ENCODE results near the gene PLXNB3. TPM values are rescaled to one million over a fixed set of nuclear protein-coding genes. Genes with fewer than 3 reads are reported as not detected.

Gene PLXNB3
- total and polyA plus RNA-seq, 2 of the 13 experiments (the other 11 are each of a cell fraction or from before 2014, with no cell fraction given) = 3.0 to 6.9 TPM

DNA sequence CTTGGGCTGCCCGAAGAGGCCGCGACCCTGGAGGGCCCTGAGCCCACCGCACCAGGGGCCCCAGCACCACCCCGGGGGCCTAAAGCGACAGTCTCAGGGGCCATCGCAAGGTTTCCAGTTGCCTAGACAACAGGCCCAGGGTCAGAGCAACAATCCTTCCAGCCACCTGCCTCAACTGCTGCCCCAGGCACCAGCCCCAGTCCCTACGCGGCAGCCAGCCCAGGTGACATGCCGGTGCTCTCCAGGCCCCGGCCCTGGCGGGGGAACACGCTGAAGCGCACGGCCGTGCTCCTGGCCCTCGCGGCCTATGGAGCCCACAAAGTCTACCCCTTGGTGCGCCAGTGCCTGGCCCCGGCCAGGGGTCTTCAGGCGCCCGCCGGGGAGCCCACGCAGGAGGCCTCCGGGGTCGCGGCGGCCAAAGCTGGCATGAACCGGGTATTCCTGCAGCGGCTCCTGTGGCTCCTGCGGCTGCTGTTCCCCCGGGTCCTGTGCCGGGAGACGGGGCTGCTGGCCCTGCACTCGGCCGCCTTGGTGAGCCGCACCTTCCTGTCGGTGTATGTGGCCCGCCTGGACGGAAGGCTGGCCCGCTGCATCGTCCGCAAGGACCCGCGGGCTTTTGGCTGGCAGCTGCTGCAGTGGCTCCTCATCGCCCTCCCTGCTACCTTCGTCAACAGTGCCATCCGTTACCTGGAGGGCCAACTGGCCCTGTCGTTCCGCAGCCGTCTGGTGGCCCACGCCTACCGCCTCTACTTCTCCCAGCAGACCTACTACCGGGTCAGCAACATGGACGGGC is 38.8 kb upstream of the PLXNB3 start:
- FAIRE-seq (no peak), DNase-seq (ENCODE audit: low spot score) (no peak), ATAC-seq (peak; percentile 2)
- Histone ChIP-seq H3K9ac (ENCODE audit: insufficient read depth, low read depth, low read length) (peak overlapping the region; percentile 85), H3K27ac (ENCODE audit: extremely low read length, insufficient read depth, low read length) (peak overlapping the region; percentile 92), H3K36me3 (replicated peaks in 1 of 2; ENCODE audit: control insufficient read depth in 1 of 2, insufficient read depth in 2 of 2, low read length in 2 of 2) (peaks cover 2 to 10% of the 10 kb centered on the region in 2 experiments; a peak in 2 of 5 replicates), H3K4me1 (ENCODE audit: insufficient read depth, low read length) (peaks cover 49% of the 10 kb centered on the region), H3K4me2 (ENCODE audit: low read depth, low read length) (peak overlapping the region; percentile 84), H3K79me2 (ENCODE audit: insufficient read depth, low read length) (peaks cover 47% of the 10 kb centered on the region), H3K9me3 (ENCODE audit: low read length) (no peaks in the 10 kb centered on the region), H4K20me1 (ENCODE audit: insufficient read depth, low read length) (peaks cover 37% of the 10 kb centered on the region; the same call in 1 of the 2 replicates), H3K4me3 (replicated peaks in 1 of 3; ENCODE audit: insufficient read depth in 1 of 3, low read depth in 2 of 3, low read length in 3 of 3) (peak overlapping the region; percentile 60 to 79 (median 79)), H2AFZ (ENCODE audit: low read length) (no peak overlapping the region), H3K27me3 (ENCODE audit: control insufficient read depth in 1 of 2, insufficient read depth in 2 of 2, low read length in 2 of 2) (no peaks in the 10 kb centered on the region)
- intact Hi-C loops (cut with micrococcal nuclease; ENCODE audit: unreplicated experiment) = no loop called here
- ChIA-PET POLR2A (interaction anchor here (3.8 kb wide), 1 partner anchor 38 kb away, joined by 15 read pairs; the partner anchor contains the start of gene PLXNB3), CTCF (ENCODE audit: low intra/inter-chr PET ratio, low total read pairs) (no interaction called here)
- WGBS (ENCODE audit: low lambda C conversion rate) = no CpG with 5 or more reads among the region's 55 CpGs
- BruUV-seq (replicated peaks) = TSS peak; percentile 55
- in situ Hi-C loops (cut with HindIII; ENCODE audit: extremely low pct_ligation_motif_present, low pct_unique_long_range_greater_than_20kb) = no loop called here
- no peak for TF ChIP-seq ZNF619 (CRISPR knock-in tag; IDR thresholded peaks at IDR 0.05)
- no peak for TF ChIP-seq SNRNP70 (IDR thresholded peaks at IDR 0.05; ENCODE audit: low read depth, low read length)
- TF ChIP-seq FOXK1 (CRISPR knock-in tag; IDR thresholded peaks at IDR 0.05; ENCODE audit: borderline replicate concordance, low read depth) = no peak
- no peak for TF ChIP-seq ZNF782 (CRISPR knock-in tag; IDR thresholded peaks at IDR 0.05; ENCODE audit: borderline replicate concordance)
- TF ChIP-seq, protein P1, sequence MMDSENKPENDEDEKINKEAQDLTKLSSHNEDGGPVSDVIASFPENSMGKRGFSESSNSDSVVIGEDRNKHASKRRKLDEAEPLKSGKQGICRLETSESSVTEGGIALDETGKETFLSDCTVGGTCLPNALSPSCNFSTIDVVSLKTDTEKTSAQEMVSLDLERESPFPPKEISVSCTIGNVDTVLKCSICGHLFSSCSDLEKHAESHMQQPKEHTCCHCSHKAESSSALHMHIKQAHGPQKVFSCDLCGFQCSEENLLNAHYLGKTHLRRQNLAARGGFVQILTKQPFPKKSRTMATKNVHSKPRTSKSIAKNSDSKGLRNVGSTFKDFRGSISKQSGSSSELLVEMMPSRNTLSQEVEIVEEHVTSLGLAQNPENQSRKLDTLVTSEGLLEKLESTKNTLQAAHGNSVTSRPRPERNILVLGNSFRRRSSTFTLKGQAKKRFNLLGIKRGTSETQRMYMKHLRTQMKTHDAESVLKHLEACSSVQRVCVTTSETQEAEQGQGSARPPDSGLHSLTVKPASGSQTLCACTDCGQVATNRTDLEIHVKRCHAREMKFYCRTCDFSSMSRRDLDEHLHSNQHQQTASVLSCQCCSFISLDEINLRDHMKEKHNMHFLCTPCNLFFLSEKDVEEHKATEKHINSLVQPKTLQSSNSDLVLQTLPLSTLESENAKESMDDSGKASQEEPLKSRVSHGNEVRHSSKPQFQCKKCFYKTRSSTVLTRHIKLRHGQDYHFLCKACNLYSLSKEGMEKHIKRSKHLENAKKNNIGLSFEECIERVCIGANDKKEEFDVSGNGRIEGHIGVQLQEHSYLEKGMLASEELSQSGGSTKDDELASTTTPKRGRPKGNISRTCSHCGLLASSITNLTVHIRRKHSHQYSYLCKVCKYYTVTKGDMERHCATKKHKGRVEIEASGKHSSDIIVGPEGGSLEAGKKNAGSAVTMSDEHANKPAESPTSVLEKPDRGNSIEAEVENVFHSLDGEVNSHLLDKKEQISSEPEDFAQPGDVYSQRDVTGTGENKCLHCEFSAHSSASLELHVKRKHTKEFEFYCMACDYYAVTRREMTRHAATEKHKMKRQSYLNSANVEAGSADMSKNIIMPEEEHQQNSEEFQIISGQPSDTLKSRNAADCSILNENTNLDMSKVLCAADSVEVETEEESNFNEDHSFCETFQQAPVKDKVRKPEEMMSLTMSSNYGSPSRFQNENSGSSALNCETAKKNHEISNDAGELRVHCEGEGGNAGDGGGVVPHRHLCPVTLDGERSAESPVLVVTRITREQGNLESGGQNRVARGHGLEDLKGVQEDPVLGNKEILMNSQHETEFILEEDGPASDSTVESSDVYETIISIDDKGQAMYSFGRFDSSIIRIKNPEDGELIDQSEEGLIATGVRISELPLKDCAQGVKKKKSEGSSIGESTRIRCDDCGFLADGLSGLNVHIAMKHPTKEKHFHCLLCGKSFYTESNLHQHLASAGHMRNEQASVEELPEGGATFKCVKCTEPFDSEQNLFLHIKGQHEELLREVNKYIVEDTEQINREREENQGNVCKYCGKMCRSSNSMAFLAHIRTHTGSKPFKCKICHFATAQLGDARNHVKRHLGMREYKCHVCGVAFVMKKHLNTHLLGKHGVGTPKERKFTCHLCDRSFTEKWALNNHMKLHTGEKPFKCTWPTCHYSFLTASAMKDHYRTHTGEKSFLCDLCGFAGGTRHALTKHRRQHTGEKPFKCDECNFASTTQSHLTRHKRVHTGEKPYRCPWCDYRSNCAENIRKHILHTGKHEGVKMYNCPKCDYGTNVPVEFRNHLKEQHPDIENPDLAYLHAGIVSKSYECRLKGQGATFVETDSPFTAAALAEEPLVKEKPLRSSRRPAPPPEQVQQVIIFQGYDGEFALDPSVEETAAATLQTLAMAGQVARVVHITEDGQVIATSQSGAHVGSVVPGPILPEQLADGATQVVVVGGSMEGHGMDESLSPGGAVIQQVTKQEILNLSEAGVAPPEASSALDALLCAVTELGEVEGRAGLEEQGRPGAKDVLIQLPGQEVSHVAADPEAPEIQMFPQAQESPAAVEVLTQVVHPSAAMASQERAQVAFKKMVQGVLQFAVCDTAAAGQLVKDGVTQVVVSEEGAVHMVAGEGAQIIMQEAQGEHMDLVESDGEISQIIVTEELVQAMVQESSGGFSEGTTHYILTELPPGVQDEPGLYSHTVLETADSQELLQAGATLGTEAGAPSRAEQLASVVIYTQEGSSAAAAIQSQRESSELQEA (CRISPR knock-in tag; IDR thresholded peaks at IDR 0.05; ENCODE audit: not compliant biosample characterization) = no peak
- no peak for TF ChIP-seq KDM3A (CRISPR knock-in tag; IDR thresholded peaks at IDR 0.05; ENCODE audit: low read depth)
- TF ChIP-seq SMAD3 (CRISPR knock-in tag; IDR thresholded peaks at IDR 0.05) = no peak
- TF ChIP-seq ZFP1 (CRISPR knock-in tag; IDR thresholded peaks at IDR 0.05) = no peak
- TF ChIP-seq U2AF1 (optimal IDR thresholded peaks at IDR 0.05; ENCODE audit: low read depth, low read length) = no peak
- TF ChIP-seq, protein P2, sequence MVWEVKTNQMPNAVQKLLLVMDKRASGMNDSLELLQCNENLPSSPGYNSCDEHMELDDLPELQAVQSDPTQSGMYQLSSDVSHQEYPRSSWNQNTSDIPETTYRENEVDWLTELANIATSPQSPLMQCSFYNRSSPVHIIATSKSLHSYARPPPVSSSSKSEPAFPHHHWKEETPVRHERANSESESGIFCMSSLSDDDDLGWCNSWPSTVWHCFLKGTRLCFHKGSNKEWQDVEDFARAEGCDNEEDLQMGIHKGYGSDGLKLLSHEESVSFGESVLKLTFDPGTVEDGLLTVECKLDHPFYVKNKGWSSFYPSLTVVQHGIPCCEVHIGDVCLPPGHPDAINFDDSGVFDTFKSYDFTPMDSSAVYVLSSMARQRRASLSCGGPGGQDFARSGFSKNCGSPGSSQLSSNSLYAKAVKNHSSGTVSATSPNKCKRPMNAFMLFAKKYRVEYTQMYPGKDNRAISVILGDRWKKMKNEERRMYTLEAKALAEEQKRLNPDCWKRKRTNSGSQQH (CRISPR knock-in tag; IDR thresholded peaks at IDR 0.05; ENCODE audit: low read depth) = no peak
- TF ChIP-seq, protein P3, sequence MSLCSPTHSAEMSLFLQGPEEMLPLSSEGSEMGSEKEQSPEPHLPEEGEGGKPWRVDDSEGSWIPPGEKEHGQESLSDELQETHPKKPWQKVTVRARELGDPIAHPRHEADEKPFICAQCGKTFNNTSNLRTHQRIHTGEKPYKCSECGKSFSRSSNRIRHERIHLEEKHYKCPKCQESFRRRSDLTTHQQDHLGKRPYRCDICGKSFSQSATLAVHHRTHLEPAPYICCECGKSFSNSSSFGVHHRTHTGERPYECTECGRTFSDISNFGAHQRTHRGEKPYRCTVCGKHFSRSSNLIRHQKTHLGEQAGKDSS (CRISPR knock-in tag; IDR thresholded peaks at IDR 0.05; ENCODE audit: borderline replicate concordance, low read depth) = no peak
- TF ChIP-seq FOXC1 (CRISPR knock-in tag; IDR thresholded peaks at IDR 0.05; ENCODE audit: borderline replicate concordance) = no peak

Data from HepG2 (cell line).